ENCODE data around the gene CDC42BPA. TPM values are rescaled to one million over a fixed set of nuclear protein-coding genes. Genes with fewer than 3 reads are reported as not detected.
A peak's percentile ranks its signal among the peaks of the same experiment; 100 is the strongest.

CDC42BPA gene
- total RNA-seq, 4 donors from 2014 or later = 47.0 to 58.6 (median 54.8) TPM

DNA sequence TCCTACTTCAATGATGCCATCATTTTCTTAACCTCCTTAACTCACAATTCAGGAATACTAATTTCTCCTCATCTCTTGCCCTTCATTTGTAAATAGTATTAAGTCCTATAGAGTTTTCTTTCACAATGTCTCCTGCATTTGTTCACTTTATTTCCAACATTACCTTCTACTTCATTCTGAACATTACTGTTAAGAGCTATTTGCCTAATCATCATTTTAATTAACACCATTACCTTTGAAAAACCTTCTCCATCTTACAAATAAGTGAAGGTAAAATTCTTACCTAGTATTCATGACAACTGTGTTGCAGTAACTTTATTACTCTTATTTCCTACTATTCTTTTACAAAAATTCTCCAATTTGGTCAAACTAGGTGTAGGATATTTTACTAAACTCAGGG is 240.5 kb downstream of the CDC42BPA start:
- no peak for DNase-seq (ENCODE audit: low spot score in 2 of 2)
- no peak overlapping the region for H3K27ac ChIP-seq
- TF ChIP-seq EP300 (IDR thresholded peaks at IDR 0.05) (no peak), POLR2A (IDR thresholded peaks at IDR 0.05) (no peak)
- TF ChIP-seq, protein P1, sequence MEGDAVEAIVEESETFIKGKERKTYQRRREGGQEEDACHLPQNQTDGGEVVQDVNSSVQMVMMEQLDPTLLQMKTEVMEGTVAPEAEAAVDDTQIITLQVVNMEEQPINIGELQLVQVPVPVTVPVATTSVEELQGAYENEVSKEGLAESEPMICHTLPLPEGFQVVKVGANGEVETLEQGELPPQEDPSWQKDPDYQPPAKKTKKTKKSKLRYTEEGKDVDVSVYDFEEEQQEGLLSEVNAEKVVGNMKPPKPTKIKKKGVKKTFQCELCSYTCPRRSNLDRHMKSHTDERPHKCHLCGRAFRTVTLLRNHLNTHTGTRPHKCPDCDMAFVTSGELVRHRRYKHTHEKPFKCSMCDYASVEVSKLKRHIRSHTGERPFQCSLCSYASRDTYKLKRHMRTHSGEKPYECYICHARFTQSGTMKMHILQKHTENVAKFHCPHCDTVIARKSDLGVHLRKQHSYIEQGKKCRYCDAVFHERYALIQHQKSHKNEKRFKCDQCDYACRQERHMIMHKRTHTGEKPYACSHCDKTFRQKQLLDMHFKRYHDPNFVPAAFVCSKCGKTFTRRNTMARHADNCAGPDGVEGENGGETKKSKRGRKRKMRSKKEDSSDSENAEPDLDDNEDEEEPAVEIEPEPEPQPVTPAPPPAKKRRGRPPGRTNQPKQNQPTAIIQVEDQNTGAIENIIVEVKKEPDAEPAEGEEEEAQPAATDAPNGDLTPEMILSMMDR (IDR thresholded peaks at IDR 0.05) = no peak
- H3K27me3 ChIP-seq = no peaks in the 10 kb centered on the region
- no peaks in the 10 kb centered on the region for H3K4me1 ChIP-seq
- peaks cover 0 to 3% (median 0%) of the 10 kb centered on the region in 3 donors for H3K36me3 ChIP-seq
- H3K9me3 ChIP-seq = no peaks in the 10 kb centered on the region
- no peak overlapping the region for H3K4me3 ChIP-seq

DNA sequence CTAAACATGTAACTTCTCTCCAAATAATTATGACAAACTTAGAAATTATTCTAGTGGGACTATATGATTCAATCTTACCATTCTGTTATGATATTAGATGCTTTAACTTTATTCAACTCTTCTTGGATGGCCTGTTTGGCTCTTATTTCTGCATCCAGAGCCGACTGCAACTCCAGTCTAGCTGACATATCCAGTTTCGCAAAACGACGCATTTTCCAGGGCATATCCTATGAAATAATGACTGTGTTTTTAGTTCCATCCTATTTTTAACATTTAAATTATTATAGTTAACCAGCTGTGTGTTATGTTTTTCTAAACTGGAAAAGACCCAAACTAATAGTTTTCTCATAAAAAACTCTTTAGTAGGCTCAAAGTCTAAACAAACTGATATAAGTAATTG is 244.5 kb downstream of the CDC42BPA start:
- Histone ChIP-seq H3K27ac (peak overlapping the region in 1 of 4 donors; percentile 72), H3K27me3 (no peaks in the 10 kb centered on the region), H3K4me1 (no peaks in the 10 kb centered on the region), H3K36me3 (peaks cover 0 to 12% (median 0%) of the 10 kb centered on the region in 3 donors), H3K4me3 (no peak overlapping the region), H3K9me3 (no peaks in the 10 kb centered on the region)
- WGBS, 2 donors = 81 to 91% methylated on average over 4 of the region's 4 CpGs
- TF ChIP-seq, protein P1 (IDR thresholded peaks at IDR 0.05) = no peak
- TF ChIP-seq EP300 (IDR thresholded peaks at IDR 0.05) = no peak
- no peak for DNase-seq (ENCODE audit: low spot score in 2 of 2)

DNA sequence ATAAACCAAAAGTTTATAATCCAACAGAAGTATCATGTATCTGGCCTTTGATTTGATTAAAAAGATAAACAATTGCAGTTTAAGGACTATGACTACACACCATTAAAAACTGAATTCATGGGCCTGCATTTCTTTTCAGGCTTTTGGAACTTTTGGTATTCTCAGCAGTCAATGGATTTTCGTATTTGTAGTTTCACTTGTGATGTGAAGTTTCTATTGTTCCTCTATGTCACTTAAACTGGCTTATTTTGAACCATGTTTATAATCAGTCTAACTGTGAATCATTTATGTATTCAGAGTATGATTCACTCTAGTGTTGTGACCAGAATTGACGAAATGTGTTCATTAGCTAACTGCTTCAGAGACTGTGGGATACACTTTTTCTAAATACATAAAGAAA is 245.3 kb downstream of the CDC42BPA start:
- Histone ChIP-seq H3K27me3 (no peaks in the 10 kb centered on the region), H3K27ac (peak overlapping the region in 1 of 4 donors; percentile 72), H3K9me3 (no peaks in the 10 kb centered on the region), H3K4me3 (no peak overlapping the region), H3K4me1 (no peaks in the 10 kb centered on the region), H3K36me3 (peaks cover 0 to 14% (median 0%) of the 10 kb centered on the region in 3 donors)
- TF ChIP-seq EP300 (IDR thresholded peaks at IDR 0.05) (no peak), POLR2A (IDR thresholded peaks at IDR 0.05) (no peak)
- TF ChIP-seq, protein P1 (IDR thresholded peaks at IDR 0.05) = no peak
- no peak for DNase-seq (ENCODE audit: low spot score in 2 of 2)
- WGBS, 2 donors = 48% methylated on average over 2 of the region's 2 CpGs

DNA sequence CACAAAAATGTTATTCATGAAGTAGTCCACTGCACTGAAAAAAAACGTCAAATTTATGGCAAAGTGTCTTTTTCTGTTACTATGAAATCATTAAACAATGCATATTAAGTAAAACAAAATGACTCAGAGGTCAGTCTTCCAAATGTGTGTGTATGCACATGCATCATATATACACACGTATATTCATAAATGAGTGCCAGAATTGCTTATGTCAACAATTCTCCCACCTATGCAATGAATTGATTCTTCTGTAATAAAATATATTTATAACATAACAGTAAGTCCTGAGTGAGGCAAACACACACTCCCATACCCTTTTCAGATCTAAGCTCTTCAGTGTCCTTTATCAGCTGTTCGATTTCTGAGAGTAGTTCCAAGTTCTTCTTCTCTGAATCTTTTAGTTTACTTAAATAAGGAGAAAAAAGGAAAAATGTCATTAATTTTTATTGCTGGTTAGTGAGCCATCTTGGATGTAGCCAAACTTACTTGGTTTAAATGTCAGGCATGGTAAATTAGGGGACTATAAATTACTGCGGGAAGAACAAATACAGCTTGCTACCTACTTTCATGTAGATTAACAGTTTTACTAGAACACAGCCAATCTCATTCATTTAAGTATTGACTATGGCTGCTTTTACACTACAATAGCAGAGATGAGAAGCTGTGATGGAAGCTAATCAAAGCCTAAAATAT is 246.3 kb downstream of the CDC42BPA start:
- H3K36me3 ChIP-seq = peaks cover 0 to 14% (median 0%) of the 10 kb centered on the region in 3 donors
- DNase-seq (ENCODE audit: low spot score in 2 of 2) = no peak
- no peaks in the 10 kb centered on the region for H3K27me3 ChIP-seq
- H3K4me1 ChIP-seq = no peaks in the 10 kb centered on the region
- no peak overlapping the region for H3K4me3 ChIP-seq
- WGBS, 2 donors = 73 to 74% methylated on average over 4 of the region's 4 CpGs
- no peaks in the 10 kb centered on the region for H3K9me3 ChIP-seq
- peak overlapping the region in 1 of 4 donors; percentile 72 for H3K27ac ChIP-seq
- TF ChIP-seq, protein P1 (IDR thresholded peaks at IDR 0.05) = no peak
- TF ChIP-seq EP300 (IDR thresholded peaks at IDR 0.05) (no peak), POLR2A (IDR thresholded peaks at IDR 0.05) (no peak)

DNA sequence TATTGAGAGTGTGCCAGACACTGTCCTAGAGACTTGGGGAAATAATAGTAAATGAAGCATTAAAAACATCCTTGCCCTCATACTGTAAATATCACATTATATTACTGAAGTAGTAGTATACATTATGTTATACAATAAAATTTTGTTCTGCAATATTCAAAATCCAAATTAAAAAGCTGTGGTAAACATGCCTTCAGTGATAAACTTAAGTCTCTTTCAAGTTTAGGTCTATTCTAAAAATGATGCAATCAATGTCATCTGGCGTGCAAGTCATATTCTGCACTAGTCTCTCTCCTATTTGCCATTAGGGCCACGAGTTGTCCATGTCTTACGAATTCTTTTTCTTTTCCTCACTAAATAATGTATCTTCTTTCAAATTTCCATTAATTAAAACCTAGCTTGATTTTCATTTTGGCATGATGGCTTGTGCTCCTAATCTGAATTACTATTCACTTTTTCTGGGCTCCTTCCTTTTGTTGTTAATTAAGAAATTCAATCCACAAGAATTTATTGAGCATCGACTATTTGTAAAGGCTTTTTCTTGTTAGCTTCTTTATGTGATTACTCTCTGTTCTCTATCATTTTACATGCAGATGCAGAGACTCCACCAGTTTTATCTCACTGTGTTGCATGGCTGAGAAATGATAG is 247.5 kb downstream of the CDC42BPA start:
- H3K4me1 ChIP-seq = no peaks in the 10 kb centered on the region
- H3K27me3 ChIP-seq = no peaks in the 10 kb centered on the region
- no peak for DNase-seq (ENCODE audit: low spot score in 2 of 2)
- 57 to 92% methylated on average over 4 of the region's 4 CpGs for WGBS, 2 donors
- TF ChIP-seq EP300 (IDR thresholded peaks at IDR 0.05) (no peak), POLR2A (IDR thresholded peaks at IDR 0.05) (no peak)
- TF ChIP-seq, protein P1 (IDR thresholded peaks at IDR 0.05) = no peak
- no peak overlapping the region for H3K4me3 ChIP-seq
- H3K36me3 ChIP-seq = peaks cover 0 to 21% (median 0%) of the 10 kb centered on the region in 3 donors
- H3K9me3 ChIP-seq = no peaks in the 10 kb centered on the region
- H3K27ac ChIP-seq = no peak overlapping the region
